HepG2 (cell line): ENCODE measurements around the gene VPS11. TPM values are rescaled to one million over a fixed set of nuclear protein-coding genes. Genes with fewer than 3 reads are reported as not detected.

Source experiments
- CREBL2 ChIP-seq: sonication (generic); formaldehyde crosslinking; IDR thresholded peaks from 2 replicates; pipeline ENCODE4 v1.8.1; 2023; ENCODE audit warnings: missing genetic modification reagents, mild to moderate bottlenecking, borderline replicate concordance
- FOXA1 ChIP-seq, 2 experiments: fragments of 450-650 bp in 1 of 2; sonication (generic) in 1 of 2; formaldehyde crosslinking in 1 of 2; IDR thresholded peaks; 2 replicates each; pipeline versions ENCODE4 v1.4.0 to v1.6.1; 2016 to 2020; ENCODE audit warnings: missing genetic modification reagents in 1 of 2
- MEIS2 ChIP-seq: sonication (generic); formaldehyde crosslinking; IDR thresholded peaks from 2 replicates; pipeline ENCODE4 v1.9.0; 2021; ENCODE audit warnings: mild to moderate bottlenecking, missing genetic modification reagents
- RFXAP ChIP-seq: sonication (generic); formaldehyde crosslinking; IDR thresholded peaks from 2 replicates; pipeline ENCODE4 v1.4.0; 2020; ENCODE audit warnings: missing genetic modification reagents, borderline replicate concordance
- SIN3A ChIP-seq: IDR thresholded peaks from 2 replicates; pipeline ENCODE4 v1.6.1; 2011; ENCODE audit warnings: low read depth, mild to moderate bottlenecking, control low read depth, low read length, borderline replicate concordance
- SSRP1 ChIP-seq: IDR thresholded peaks from 2 replicates; pipeline ENCODE4 v1.6.1; 2016; ENCODE audit warnings: control low read depth
- THYN1 ChIP-seq: sonication (generic); formaldehyde crosslinking; IDR thresholded peaks from 2 replicates; pipeline ENCODE4 v1.8.1; 2023; ENCODE audit warnings: low read depth, mild to moderate bottlenecking, moderate library complexity, missing genetic modification reagents, borderline replicate concordance
- ZBED4 ChIP-seq: sonication (generic); formaldehyde crosslinking; IDR thresholded peaks from 2 replicates; pipeline ENCODE4 v1.4.0; 2020; ENCODE audit warnings: missing genetic modification reagents, borderline replicate concordance
- ZBTB7A ChIP-seq: sonication (generic); formaldehyde crosslinking; IDR thresholded peaks from 2 replicates; pipeline ENCODE4 v1.8.0; 2022; ENCODE audit warnings: mild to moderate bottlenecking, missing genetic modification reagents
- ZFYVE20 ChIP-seq: sonication (generic); formaldehyde crosslinking; IDR thresholded peaks from 2 replicates; pipeline ENCODE4 v1.8.0; 2023; ENCODE audit warnings: low read depth, mild to moderate bottlenecking, moderate library complexity, missing genetic modification reagents, borderline replicate concordance
- ZNF232 ChIP-seq: sonication (generic); formaldehyde crosslinking; IDR thresholded peaks from 2 replicates; pipeline ENCODE4 v1.4.0; 2020; ENCODE audit warnings: missing genetic modification reagents, borderline replicate concordance
- ZNF501 ChIP-seq: sonication (generic); formaldehyde crosslinking; IDR thresholded peaks from 2 replicates; pipeline ENCODE4 v1.5.1; 2020; ENCODE audit warnings: mild to moderate bottlenecking, moderate library complexity, missing genetic modification reagents
- ZNF713 ChIP-seq: sonication (generic); formaldehyde crosslinking; IDR thresholded peaks from 2 replicates; pipeline ENCODE4 v1.4.0; 2020; ENCODE audit warnings: mild to moderate bottlenecking, missing genetic modification reagents
- ZNF777 ChIP-seq: sonication (generic); formaldehyde crosslinking; IDR thresholded peaks from 2 replicates; pipeline ENCODE4 v1.4.0; 2020; ENCODE audit warnings: missing genetic modification reagents
- ZNF841 ChIP-seq: sonication (generic); formaldehyde crosslinking; IDR thresholded peaks from 2 replicates; pipeline ENCODE4 v1.8.1; 2023; ENCODE audit warnings: missing genetic modification reagents, borderline replicate concordance
- ZSCAN29 ChIP-seq: sonication (generic); formaldehyde crosslinking; conservative IDR thresholded peaks from 2 replicates; pipeline ENCODE4 v1.4.0; 2020; ENCODE audit warnings: mild to moderate bottlenecking, missing genetic modification reagents
- polyA plus RNA-seq, 8 experiments: library from polyadenylated mRNA; depleted of rRNA in 3 of 8; stranded (reverse) in 7 of 8; unstranded in 1 of 8; fragments of >200 nt; fragmentation: Illumina TruSeq in 4 of 8; extraction: Trizol in 4 of 8; gene quantifications; 2 replicates each; pipeline versions ENCODE4 v1.2.1 to v1.2.3, GENCODE V29; 2011 to 2016; ENCODE audit warnings: low read depth in 4 of 8, missing spikeins in 1 of 8, mixed read lengths in 1 of 8; ENCODE audit not compliant: insufficient read depth in 1 of 8
- total RNA-seq, 5 experiments: library from RNA; depleted of rRNA; stranded (reverse); fragments of >200 nt; fragmentation: Illumina TruSeq; extraction: Trizol; gene quantifications; 2 replicates each; pipeline ENCODE4 v1.2.3, GENCODE V29; 2016; ENCODE audit warnings: low read depth in 1 of 5
- TF ChIP-seq, protein P1 (sequence below): sonication (generic); formaldehyde crosslinking; IDR thresholded peaks from 2 replicates; pipeline ENCODE4 v1.4.0; 2020; ENCODE audit warnings: missing genetic modification reagents
- TF ChIP-seq, protein P2 (sequence below): IDR thresholded peaks from 2 replicates; pipeline ENCODE4 v1.6.1; 2012; ENCODE audit warnings: low read depth, low read length, improper control_type of control experiment

VPS11 gene
- total and polyA plus RNA-seq, 2 of the 13 experiments (the other 11 are each of a cell fraction or from before 2014, with no cell fraction given): 13.7 to 21.6 TPM

GRCh38 chr11:119067371-119068222 lies at the start of gene VPS11 (continued):
- TF ChIP-seq ZBED4 (peak; percentile 67; the same call in 1 of the 2 replicates), ZNF777 (CRISPR knock-in tag) (no peak; the same call in 1 of the 2 replicates), ZBTB7A (CRISPR knock-in tag) (0 out of 2 replicates have a peak, but pooled peaks have one; percentile 18), ZNF713 (CRISPR knock-in tag) (no peak), SIN3A (peak; percentile 91), MEIS2 (0 out of 2 replicates have a peak, but pooled peaks have one; percentile 40), ZNF841 (CRISPR knock-in tag) (no peak), ZNF232 (CRISPR knock-in tag) (no peak), CREBL2 (CRISPR knock-in tag) (no peak), THYN1 (CRISPR knock-in tag) (no peak), FOXA1 (IDR thresholded peaks at IDR 0.05) (no peak), FOXA1 (CRISPR knock-in tag; IDR thresholded peaks at IDR 0.05) (no peak; the same call in 1 of the 2 replicates), ZSCAN29 (CRISPR knock-in tag) (no peak), RFXAP (no peak), SSRP1 (no peak), ZNF501 (CRISPR knock-in tag) (peak; percentile 85), ZFYVE20 (CRISPR knock-in tag) (no peak)
- TF ChIP-seq, protein P1, sequence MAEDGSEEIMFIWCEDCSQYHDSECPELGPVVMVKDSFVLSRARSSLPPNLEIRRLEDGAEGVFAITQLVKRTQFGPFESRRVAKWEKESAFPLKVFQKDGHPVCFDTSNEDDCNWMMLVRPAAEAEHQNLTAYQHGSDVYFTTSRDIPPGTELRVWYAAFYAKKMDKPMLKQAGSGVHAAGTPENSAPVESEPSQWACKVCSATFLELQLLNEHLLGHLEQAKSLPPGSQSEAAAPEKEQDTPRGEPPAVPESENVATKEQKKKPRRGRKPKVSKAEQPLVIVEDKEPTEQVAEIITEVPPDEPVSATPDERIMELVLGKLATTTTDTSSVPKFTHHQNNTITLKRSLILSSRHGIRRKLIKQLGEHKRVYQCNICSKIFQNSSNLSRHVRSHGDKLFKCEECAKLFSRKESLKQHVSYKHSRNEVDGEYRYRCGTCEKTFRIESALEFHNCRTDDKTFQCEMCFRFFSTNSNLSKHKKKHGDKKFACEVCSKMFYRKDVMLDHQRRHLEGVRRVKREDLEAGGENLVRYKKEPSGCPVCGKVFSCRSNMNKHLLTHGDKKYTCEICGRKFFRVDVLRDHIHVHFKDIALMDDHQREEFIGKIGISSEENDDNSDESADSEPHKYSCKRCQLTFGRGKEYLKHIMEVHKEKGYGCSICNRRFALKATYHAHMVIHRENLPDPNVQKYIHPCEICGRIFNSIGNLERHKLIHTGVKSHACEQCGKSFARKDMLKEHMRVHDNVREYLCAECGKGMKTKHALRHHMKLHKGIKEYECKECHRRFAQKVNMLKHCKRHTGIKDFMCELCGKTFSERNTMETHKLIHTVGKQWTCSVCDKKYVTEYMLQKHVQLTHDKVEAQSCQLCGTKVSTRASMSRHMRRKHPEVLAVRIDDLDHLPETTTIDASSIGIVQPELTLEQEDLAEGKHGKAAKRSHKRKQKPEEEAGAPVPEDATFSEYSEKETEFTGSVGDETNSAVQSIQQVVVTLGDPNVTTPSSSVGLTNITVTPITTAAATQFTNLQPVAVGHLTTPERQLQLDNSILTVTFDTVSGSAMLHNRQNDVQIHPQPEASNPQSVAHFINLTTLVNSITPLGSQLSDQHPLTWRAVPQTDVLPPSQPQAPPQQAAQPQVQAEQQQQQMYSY (CRISPR knock-in tag): no peak
- TF ChIP-seq, protein P2, sequence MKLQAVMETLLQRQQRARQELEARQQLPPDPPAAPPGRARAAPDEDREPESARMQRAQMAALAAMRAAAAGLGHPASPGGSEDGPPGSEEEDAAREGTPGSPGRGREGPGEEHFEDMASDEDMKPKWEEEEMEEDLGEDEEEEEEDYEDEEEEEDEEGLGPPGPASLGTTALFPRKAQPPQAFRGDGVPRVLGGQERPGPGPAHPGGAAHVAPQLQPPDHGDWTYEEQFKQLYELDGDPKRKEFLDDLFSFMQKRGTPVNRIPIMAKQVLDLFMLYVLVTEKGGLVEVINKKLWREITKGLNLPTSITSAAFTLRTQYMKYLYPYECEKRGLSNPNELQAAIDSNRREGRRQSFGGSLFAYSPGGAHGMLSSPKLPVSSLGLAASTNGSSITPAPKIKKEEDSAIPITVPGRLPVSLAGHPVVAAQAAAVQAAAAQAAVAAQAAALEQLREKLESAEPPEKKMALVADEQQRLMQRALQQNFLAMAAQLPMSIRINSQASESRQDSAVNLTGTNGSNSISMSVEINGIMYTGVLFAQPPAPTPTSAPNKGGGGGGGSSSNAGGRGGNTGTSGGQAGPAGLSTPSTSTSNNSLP: no peak
